Adipose tissue (tissue), 3 donors: ENCODE results near the gene PTPRH. TPM values are rescaled to one million over a fixed set of nuclear protein-coding genes. Genes with fewer than 3 reads are reported as not detected.

Experiments
- H3K27ac ChIP-seq: one replicate; pipeline ENCODE4 v1.5.1; 2013; ENCODE audit warnings: low read depth, low read length
- WGBS, 3 donors: extraction: QIAGEN DNeasy Blood & Tissue Kit; methylation state at CpG; one replicate each; pipeline ENCODE4 v1.1.7; 2013; 5-methylcytosine and 5-hydroxymethylcytosine counted together
- polyA plus RNA-seq, 3 donors: library from polyadenylated mRNA; stranded (reverse); fragments of 200-250 nt; gene quantifications; one replicate each; pipeline ENCODE4 v1.2.3, GENCODE V29; 2013
- donor health status: healthy with polysubstance abuse.
- donor health status: Bipolar disorder and iron deficiency.
- donor health status: healthy.

PTPRH gene
- polyA plus RNA-seq, 3 donors = 3.0 to 5.5 (median 3.4) TPM

DNA sequence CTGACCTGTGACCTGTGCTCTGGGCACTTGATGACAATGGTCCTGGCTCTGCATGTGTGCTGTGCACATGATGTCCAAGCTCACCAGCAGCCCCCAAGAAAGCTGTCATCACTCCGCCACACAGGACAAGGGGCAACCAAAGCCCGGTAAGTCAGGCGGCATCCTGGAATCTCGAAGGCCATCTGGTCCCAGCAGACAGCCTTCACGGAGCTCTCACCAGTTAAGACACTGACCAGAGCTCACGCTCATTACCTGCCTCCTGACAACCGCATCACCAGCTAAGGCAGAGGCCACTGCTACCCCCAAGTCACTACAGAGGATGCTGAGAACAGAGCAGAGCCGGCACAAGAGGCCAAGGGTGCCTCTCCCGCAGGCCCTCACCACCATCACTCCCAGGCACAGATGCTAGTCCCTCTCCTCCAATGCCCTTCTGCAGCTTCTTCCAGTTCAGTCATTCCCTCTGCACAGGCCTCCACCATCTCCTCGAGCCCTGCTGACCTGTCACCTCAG is 38.9 kb upstream of the PTPRH start:
- 73 to 78% (median 78%) methylated on average over 10 of the region's 10 CpGs for WGBS, 3 donors
- H3K27ac ChIP-seq = no peak overlapping the region

- no peak overlapping the region for H3K27ac ChIP-seq
- WGBS, 3 donors = 22 to 53% (median 26%) methylated on average over 8 to 10 of the region's 10 CpGs
These were observed 38.4 kb upstream of the PTPRH start for GRCh38 chr19:55247621-55248099.

DNA sequence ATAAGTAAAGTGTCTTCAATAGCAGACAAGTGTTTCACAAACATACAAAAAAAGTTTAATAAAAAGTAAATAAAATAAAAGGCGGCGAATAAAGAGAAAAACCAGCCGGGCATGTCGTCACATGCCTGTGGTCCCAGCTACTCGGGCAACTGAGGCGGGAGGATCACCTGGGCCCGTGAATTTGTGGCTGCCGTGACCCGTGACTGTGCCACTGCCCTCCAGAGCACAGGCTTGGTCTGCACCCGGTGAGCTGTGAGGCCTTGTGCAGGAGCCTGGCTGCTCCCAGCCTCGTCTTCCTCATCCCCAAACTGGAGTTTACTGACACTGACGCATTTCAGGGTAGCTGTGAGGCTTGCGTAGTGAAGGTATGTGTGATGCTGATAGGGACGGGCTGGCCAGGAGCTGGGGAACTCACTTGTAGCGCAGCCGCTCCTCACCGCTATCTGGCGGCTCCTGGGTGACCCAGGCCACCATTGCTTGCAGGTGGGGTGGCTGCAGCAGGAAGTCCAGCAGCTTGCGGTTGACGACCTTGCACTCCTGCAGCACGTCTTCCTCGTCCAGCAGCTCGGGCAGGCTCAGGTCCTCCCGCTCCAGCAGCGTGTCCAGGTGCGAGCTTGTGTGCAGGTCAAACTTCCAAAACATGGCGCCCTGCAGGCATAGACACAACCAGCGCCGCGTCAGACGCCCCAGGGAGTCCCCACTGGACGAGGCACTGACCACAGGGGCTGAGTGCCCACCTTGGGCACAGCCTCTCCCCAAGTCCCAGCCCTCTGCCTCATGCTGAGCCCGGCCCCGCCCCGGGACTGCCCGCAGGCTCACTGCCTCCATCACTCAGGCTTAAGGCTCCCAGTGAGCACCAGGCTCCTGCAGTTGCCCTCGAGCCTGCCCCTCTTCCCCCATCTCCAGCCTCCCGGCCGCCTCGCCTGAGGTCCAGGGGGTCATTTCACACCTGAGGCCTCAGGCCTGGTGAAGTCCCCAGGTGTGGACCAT is 37.5 kb upstream of the PTPRH start:
- H3K27ac ChIP-seq = no peak overlapping the region
- 90 to 93% (median 91%) methylated on average over 35 to 40 of the region's 40 CpGs for WGBS, 3 donors

DNA sequence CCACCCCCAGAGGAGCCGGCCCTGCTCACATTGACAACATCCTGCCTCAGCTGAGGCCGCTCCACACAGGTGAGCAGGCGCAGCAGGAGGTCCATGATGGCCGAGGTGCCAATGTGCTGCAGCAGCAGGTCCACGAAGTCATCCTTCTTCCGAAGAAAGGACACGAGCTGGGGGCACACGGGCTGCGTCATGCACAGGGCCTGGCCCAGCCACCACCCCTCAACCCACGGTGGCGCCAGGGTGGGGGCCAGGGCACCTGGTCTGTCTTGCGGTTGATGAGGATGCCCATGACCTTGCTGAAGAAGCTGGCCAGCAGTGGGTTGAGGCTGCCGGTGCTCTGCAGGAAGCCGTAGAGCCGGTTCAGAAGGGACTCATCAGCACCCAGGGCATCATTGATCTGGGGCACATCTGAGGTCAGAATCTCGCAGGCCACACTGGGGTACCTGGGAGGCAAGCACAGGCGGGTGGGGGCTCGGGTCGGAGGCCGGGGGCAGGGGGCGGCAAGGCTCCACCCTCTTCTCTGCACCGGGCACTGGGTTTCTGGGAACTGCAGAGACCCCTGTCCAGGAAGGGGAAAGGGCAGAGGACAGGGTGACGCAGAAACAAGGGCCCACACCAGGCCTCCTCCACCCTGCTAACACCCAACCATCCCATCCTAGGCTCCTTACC is 36.1 kb upstream of the PTPRH start:
- WGBS, 3 donors = 92 to 94% (median 94%) methylated on average over 18 to 23 of the region's 23 CpGs
- no peak overlapping the region for H3K27ac ChIP-seq

DNA sequence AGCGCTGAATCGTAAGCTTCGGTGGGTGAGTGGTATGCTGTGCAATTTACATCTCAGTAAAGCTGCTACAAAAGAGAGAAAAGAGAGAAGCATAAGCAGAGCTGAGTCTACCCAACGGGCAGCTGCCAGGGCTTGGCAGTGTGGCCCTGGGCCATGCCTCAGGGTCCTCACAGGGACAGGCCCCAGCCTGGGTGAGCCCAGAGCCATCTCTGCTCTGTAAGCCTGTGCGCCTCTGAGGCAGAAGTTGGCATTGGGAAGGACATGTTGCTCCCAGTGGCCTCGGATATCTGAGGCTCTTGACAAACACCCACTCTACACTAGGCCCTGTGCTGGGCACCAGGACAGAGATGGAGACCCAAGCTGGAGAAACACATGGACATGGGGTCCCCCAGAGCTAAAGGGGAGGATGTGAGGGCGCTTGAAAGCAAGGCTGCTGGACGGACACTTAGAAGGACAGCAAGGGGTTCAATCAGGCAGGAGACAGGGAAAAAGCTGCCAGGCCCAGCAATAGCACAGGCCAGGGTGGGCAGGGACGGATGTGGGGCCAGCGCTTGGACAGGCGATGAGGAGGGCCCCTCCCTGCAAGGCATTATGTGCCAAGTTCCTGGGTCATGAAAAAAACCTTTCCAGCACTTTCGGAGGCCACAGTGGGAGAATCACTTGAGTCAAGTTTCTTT is 34.8 kb upstream of the PTPRH start:
- 83 to 91% (median 89%) methylated on average over 12 of the region's 12 CpGs for WGBS, 3 donors
- no peak overlapping the region for H3K27ac ChIP-seq

DNA sequence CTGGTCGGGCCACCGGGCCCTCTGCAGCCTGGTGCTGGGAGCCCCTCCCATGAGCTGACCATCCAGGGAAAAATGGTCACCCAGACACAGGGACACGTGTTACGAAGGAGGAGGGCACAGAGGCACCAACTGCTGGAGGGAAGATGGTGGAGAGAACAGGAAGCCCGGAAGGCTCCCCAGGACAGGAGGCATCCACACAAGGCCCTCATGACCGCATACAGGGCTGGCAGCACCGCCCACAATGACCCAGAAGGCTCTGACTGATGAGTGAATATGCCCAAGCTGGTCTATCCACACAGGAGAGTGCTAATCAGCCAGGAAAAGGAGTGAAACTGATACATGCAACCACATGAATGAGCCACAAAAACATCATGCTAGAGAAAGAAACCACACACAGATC is 33.2 kb upstream of the PTPRH start:
- WGBS, 3 donors = 76 to 78% (median 77%) methylated on average over 7 of the region's 7 CpGs
- H3K27ac ChIP-seq = no peak overlapping the region

- WGBS, 3 donors = 89 to 94% (median 90%) methylated on average over 16 of the region's 16 CpGs
These were observed 32.7 kb upstream of the PTPRH start for GRCh38 chr19:55241935-55242464.

DNA sequence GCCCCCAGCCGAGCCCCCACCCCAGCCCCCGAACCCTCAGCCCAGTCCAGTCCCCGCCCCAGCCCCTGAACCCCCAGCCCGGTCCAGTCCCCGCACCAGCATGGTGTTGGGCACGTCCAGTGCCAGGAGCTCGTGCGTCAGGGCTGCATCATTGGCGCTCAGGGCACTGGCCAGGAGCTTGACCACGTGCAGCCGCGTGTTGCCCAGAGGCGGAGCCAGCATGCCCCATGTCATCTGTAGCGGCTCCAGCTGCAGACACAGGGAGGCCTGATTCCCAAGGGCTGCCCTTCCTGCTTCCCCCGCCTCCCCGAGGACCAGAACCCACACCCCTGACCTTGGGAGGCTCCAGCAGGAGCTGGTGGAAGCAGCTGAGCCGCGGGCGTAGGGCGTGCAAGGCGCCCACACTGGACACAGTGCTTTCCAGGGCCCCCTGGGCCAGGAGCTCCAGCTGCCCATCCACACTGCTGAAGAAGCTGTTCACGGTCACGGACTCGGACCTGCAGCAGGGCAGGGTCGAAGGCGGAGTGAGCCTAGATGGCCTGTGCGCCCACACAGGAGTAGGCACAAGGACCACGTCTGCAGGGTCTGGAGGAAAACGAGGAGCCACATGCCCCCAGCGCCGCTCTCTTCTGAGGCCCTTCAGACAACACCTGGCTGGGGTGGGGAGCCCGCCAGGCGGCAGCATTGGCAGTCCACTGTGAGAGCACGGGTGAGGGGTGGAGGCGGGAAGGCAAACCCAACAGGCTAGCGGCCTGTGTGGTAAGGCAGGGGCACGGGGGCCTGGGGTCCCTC is 32.0 kb upstream of the PTPRH start:
- 94 to 95% (median 95%) methylated on average over 30 to 37 of the region's 37 CpGs for whole genome bisulfite sequencing, 3 donors
- no peak overlapping the region for H3K27ac ChIP-seq

More at GRCh38 chr19:55241935-55242464, 32.7 kb upstream of the PTPRH start:
- no peak overlapping the region for H3K27ac ChIP-seq

DNA sequence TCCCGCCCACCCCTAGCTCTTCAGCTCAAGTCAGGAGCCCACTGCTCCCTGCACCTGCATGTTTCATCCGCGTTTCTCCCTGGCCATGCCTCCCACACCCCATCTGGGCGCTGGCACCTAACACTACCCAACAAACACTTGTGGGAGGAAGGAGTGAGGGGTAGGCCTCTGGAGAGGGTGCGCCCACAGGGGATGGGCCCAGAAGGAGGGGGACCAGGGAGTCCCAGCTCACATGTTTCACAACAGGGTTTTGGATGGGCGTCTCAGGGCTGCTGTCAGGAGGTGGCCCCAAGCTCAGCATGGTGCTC is 31.4 kb upstream of the PTPRH start:
- WGBS, 3 donors = 89 to 97% (median 90%) methylated on average over 6 of the region's 6 CpGs
- no peak overlapping the region for H3K27ac ChIP-seq

- no peak overlapping the region for H3K27ac ChIP-seq
- WGBS, 3 donors = 93 to 96% (median 94%) methylated on average over 12 of the region's 12 CpGs
These were observed 29.7 kb upstream of the PTPRH start for GRCh38 chr19:55239004-55239403.

GRCh38 chr19:55238030-55238429 is 28.7 kb upstream of the PTPRH start:
- no peak overlapping the region for H3K27ac ChIP-seq
- WGBS, 3 donors = 91 to 96% (median 93%) methylated on average over 8 of the region's 8 CpGs

GRCh38 chr19:55232986-55233385 is 23.7 kb upstream of the PTPRH start:
- WGBS, 3 donors = 82 to 89% (median 88%) methylated on average over 5 of the region's 5 CpGs
- H3K27ac ChIP-seq = no peak overlapping the region

DNA sequence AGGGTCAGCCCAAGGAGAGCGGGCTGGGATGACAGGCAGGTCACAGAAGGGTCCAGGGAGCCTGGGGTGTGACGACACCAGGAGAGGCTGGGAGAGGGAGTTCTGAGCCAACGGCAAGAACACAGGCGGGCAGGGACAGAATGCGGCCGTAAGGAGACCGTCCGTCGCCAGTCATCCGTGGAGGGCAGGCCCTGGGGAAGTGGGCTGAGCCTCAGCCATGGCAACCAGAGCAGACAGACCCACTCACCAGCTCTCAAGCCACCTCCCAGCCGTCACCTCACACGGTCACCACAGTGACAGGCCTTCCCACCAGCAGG is 22.9 kb upstream of the PTPRH start:
- 82 to 90% (median 88%) methylated on average over 12 of the region's 12 CpGs for WGBS, 3 donors
- no peak overlapping the region for H3K27ac ChIP-seq

DNA sequence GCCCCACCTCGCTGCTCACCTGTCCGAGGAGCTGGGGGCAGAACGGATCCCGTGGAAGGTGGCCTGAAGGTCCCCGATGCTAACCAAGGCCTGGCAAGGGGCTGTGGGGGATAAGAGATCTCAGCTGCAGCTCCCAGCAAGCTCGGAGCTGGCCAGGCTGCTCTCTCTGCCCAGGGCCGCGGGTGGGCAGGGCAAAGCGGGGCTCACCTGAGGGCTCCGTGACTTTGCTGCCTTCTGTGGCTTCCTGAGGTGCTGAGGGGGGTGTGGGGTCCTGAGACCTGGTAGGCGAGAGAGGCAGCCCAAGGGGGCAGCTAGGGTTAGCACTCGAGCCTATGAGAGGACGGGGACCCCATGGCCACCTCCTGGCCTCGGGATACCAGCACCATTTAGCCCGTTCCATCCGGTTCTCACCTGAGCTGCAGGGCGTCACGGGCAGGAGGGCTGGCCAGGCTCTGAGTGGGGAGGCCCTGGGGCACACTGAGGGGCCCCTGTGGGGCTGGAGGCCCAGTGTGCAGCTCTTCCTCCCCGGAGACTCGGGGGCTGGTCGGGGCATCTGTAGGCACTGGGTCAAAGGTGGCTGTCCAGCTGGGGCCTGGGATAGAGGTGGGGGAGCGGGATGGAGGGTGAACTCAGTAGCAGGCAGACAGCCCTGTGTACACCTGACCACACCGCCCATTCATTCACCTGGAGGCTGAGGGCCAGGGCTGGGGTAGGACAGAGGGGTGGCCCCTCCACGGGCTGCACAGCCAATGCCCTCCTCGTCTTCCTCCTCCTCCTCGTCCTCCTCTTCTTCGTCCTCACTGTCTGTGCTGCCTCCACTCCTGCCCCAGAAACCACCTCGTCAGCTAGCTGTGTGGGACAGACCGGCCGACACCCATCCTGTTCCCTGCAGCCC is 22.3 kb upstream of the PTPRH start:
- 88 to 92% (median 90%) methylated on average over 29 to 30 of the region's 30 CpGs for WGBS, 3 donors
- no peak overlapping the region for H3K27ac ChIP-seq

GRCh38 chr19:55230780-55231179 is 21.5 kb upstream of the PTPRH start:
- WGBS, 3 donors = 81 to 91% (median 86%) methylated on average over 7 to 13 of the region's 13 CpGs
- no peak overlapping the region for H3K27ac ChIP-seq

- WGBS, 3 donors = 83 to 86% (median 85%) methylated on average over 13 of the region's 13 CpGs
- H3K27ac ChIP-seq = no peak overlapping the region
These were observed 21.0 kb upstream of the PTPRH start for GRCh38 chr19:55230329-55230728.

DNA sequence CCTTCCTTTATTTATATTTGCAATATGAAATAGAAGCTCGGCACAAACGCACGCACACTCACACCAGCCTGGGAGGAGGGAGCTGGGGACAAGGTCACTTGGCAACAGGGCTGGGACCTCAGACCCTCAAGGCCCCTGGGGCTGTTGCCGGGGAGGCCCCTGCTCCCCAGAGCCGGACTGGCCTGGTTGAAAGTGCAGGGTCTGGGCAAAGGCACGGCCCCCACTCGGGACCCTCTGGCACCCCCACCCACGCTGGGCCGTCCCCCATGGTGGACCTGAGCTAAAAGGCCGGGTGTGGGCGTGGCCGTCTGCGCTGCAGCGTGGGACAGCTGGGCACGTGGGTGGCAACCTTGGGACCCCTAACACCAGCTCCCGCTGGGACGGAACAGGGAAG is 20.5 kb upstream of the PTPRH start:
- no peak overlapping the region for H3K27ac ChIP-seq
- 75 to 90% (median 86%) methylated on average over 15 to 17 of the region's 17 CpGs for WGBS, 3 donors
